Islet of Langerhans (tissue), 1 donor: ENCODE data around the gene TLL2.

Experiments
- FAIRE-seq: peaks from one replicate; lab custom pipeline; 2011; peaks lifted over from hg19 to GRCh38; lab: Jason Lieb, UNC

The TLL2 gene

GRCh38 chr10:96317067-96317833, 196.5 kb downstream of the TLL2 start:
- no peak for FAIRE-seq
